GM08714 (cell line): ENCODE data around the gene NME8.

Experiments used
- H3K4me3 ChIP-seq: fragments of 200-500 bp; sonication (Bioruptor generic); 2 replicates; pipeline ENCODE4 v1.5.1; 2014; ENCODE audit warnings: mild to moderate bottlenecking, low read length, inconsistent platforms
- ZNF274 ChIP-seq: IDR thresholded peaks from 2 replicates; pipeline ENCODE4 v1.6.1; 2012; ENCODE audit warnings: mild to moderate bottlenecking, low read depth, low read length

Gene NME8

DNA sequence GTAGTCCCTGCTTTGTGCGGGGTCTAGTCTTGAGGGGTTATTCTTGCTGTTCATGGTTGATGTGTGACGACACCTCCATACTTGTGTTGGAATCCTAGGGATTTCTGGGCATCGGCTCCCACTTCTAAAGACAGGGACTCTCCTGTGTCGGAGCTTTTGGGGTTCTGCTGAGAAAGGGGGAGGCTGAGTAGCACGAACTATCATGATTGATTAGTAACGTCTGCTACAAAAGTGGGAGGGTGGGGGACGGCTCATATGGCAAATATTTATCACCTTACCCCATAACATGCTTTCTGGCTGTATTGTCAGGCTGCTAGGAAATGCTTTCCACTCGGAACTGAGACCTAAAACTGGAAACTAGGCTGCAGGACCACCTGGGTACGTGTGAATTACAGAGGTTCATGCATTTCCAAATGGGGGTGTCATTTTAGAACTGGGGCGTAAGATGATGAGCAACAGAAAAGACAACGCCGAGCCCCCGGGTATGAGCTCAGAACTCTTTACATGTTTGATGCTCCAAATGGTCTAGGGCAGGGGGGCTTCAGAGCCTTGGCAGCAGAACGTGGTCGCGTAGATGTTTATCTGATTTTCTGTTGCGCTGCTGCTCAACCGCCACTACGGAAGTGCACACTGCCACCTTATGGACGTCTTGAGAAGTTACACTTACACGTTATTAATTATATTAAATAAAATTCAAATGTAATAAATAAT, 15.1 kb upstream of the NME8 start:
- no peak for TF ChIP-seq ZNF274
- H3K4me3 ChIP-seq: peak overlapping the region; percentile 49; the same call in 1 of the 2 replicates

DNA sequence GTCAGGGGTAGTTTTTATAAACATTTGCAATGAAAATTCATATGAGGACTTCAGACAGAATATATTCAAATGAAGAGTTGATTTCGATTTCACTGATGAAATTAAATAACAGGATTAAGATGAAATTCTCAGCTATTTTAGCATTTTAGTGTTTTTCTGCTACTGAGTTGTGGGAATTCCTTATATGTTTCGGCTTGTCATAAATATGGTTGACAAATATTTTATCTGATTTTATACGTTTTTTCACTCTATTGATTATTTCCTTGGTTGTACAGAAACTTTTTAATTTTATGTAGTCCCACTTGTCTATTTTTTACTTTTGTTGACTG, 14.6 kb upstream of the NME8 start:
- no peak overlapping the region for H3K4me3 ChIP-seq

DNA sequence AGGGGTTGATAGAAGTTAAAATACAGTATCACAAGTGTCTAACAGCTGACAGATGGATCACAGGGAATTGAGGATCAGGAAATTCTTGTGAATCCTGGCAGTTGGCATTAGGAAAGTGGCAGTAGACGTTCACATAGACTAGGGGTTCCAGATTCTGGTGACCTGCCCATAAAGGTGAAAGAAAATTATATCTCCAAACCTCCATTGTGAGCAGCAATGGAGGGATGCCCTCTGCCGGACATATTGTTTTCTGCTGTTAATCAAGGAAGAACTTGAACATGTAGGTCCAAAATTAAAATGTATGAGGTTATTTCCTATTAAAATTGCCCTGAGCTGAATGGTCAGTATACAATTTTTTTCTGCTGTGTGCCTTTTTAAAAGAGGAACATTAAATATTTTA, 5.1 kb downstream of the NME8 start:
- no peak overlapping the region for H3K4me3 ChIP-seq

More for the DNA sequence above, 14.6 kb upstream of the NME8 start:
- TF ChIP-seq ZNF274: no peak

DNA sequence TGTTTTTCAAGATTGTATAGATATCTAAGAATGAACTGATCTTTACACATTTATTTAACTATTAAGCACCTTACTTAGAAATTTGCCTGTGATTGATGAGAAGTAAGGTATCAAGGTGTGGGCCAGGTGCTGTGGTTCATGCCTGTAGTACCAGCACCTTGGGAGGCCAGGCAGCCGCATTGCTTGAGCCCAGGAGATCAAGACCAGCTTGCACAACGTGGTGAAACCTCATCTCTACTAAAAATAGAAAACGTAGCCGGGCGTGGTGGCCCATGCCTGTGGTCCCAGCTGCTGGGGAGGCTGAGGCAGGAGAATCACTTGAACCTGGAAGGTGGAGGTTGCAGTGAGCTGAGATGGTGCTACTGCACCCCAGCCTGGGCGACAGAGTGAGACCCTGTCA, 33.7 kb downstream of the NME8 start:
- no peak for TF ChIP-seq ZNF274
- H3K4me3 ChIP-seq: no peak overlapping the region

More for the DNA sequence above, 5.1 kb downstream of the NME8 start:
- no peak for TF ChIP-seq ZNF274

DNA sequence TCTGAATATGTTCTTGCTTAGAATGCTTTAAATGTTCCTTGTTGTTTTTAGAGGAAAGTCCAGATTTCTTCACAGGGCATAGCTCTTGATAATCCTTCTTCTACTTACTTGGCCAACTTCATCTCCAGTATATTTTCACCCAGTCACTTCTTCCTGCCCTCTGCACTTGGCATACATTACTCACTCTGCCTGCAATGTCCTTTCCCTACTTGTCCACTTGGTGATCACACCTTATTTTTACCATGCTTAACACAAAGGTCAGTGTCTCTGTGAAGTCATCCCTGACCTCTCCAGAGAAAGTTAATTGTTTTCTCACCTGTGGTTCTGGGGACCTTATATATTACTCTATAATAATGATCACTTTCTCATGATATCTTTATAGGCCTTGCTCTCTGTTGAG, 45.0 kb downstream of the NME8 start:
- TF ChIP-seq ZNF274: no peak
- H3K4me3 ChIP-seq: no peak overlapping the region

DNA sequence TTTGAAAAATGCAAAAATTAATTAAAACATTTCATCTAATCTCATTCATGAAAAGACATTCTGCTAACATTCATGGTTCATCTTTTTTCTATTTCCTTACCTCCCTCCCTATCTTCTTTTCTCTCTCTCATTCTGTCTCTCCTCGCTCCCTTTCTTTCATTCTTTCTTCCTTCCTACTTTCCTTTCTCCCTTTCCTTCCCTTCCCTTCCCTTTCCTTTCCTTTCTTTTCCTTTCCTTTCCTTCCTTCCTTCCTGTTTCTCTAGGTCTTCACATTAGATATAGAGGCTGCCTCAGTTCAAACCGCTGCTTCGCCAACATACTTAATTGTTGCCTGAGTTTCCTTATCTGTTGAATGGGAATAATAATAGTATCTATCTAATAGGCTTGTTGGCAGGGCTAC, 46.3 kb downstream of the NME8 start:
- no peak for TF ChIP-seq ZNF274

DNA sequence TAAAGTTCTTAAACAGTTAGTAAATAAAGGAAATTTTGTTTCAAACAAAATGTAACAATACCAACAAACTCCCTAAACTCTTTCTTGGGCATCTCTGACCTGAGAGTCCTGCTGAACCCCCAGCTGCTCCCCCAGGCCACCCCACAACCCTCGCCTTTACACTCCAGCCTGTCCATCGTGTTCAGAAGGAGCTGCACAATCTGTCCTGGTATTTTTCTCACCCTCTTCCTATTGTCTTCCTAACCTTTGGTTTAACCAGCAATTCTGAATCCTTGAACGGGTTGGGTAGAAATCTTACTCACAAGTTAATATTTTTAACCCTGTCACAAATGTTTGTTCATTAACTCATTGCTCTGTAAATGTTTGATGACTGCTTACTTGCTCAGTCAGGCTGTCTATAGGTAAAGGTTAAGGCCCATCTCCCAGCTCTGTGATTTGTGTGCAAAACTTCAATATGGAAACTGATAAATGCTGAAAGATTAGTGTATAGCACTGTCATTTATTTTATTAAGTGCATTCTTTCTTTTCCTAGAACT, 51.4 kb downstream of the NME8 start:
- no peak overlapping the region for H3K4me3 ChIP-seq
- no peak for TF ChIP-seq ZNF274

More for the DNA sequence above, 46.3 kb downstream of the NME8 start:
- H3K4me3 ChIP-seq: no peak overlapping the region

DNA sequence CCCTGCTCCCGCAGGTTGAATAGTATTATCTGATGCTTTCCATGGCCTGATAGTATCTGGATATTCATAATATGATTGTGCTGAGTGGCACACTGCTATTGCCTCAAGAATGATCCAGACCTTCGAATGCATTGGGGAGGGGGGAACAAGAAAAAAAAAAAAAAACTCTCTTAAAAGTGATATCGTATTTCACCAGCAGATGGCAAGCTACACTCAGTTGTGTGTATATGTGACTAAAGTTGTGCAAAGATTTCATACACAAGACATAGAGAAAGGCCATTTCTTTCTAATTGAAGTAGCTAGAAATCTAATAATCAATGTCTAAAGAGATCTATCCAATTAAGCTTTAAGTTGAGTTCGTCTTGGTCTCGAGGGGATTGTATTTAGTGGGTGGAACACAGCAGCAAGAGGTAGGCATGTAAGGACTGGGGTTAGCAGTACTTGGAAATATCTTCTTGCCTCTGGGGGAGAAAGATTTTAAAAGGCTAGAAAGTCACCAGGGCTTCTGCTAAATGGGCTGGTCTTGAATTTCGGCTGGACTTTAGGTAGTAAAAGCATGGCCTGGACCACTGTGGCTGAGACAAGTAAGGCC, 52.9 kb downstream of the NME8 start:
- no peak for TF ChIP-seq ZNF274
- H3K4me3 ChIP-seq: no peak overlapping the region

DNA sequence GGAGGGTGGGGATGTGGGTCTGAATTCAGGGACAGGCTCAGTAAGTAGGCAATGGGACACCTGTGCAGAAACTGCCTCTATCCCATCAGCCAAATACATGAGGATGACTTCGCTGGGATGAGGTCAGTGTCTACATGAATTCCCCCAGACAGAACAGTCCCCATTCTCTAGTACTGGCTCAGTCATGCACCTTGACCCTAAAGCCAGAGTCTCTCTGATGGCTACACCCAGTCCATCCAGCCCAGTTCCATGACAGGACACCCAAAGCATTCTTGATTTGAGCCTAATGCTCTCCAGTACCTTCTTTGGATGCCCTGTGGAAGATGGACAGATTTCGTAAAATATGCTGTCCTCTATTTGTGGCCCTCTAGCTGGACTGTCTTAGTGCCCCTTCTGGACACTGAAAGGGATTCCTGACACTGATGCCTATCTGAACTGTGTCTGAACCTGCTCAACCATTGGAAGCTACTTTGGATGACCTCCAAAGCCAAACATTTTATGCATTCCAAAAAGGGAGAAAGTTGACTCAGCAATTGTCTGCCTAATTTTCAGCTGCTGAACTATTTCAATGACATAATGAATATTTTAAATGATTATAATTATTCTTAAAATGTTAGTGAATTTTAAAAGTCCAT, 53.6 kb downstream of the NME8 start:
- H3K4me3 ChIP-seq: no peak overlapping the region
- TF ChIP-seq ZNF274: no peak

DNA sequence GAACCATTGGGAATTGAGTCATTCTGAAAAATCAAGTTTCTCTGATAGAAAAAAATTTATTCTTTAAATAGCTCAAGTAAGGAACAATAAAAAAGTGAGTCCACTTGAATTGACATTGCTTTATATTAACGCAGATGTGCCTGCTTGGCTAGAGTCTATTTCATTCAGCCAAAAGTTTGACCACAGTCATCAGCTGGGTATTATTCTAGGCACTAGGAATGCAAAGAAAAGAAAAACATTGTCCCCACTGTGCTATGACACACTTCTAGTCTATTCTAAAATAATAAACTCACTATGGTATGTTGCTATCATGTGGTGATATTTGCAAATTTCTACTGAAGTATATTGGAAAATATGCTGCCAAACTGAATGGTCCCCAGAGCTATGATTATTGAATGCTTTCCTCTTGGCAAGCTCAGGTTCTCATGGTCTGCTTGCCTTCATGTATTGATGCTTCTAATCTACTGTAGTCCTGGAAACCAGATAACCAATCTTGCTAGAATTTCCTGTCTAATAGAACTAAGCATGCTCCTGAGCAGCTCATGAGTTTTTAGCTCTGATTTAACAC, 59.9 kb downstream of the NME8 start:
- TF ChIP-seq ZNF274: no peak
- no peak overlapping the region for H3K4me3 ChIP-seq

DNA sequence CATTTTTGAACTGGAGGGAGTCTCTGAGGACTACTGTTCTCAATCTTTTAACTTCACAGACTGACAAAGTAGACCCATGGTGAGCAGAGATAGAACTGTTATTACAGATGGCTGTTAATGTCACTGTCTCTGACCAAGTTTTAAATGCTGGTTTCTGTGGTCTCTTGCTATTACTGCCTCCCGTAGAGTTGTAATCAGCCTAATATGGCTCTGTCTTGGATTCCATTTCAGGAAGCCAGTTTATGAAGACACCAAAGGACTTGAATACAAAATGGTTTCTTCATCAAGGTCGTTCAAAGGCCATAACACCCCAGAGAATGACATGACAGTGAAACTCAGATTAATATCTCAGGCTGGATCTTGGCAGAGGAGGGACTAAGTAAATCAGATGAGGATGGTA, 64.4 kb downstream of the NME8 start:
- no peak for TF ChIP-seq ZNF274
- H3K4me3 ChIP-seq: no peak overlapping the region

DNA sequence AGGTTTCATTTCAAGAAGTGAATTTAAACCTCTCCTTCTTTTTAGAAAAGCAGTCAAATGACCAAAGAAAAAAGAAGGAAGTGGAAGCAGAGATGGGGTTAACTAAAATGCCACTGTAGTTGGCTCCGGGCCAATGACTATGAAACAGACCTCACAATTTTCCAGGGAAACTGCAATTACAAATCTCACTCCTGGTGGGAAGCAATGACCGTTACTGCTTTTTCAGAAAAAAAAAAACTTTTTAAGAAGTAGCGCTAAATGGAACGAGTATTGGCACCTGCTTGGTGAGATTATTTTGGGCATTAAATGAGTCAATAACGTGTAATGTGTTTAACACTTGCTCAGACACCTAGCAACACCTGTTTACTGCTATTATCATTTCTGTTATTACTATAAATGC, 67.0 kb downstream of the NME8 start:
- no peak overlapping the region for H3K4me3 ChIP-seq
- TF ChIP-seq ZNF274: no peak

DNA sequence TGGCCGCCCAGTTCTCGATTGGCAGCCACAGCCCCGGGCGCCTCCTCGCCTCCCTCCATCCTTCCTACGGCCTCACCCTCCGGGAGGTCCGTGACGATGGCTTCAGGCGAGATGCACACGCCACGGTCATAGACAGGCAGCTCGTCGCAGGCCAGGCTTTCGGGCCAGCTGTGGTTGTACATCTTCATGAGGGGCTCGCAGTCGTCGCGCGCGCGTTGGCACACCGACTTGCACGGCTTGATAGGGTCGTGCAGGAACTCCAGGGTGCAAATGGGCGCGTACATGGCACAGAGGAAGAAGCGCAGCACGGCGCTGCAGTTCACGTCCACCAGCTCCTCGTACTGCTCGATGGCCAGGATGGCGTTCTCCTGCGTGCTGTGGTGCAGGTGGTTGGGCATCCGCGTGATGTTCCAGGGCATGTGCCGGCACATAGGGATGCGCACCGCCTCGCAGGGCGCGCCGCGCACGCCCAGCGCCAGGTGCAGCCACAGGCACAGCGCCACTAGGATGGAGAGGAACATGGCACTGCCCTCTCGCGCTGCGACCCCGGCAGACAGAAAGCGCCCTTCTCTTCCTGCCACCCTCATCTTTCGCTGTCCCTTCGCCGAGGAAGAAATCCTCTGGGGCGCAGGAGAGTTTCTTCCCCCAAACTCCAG, 67.7 kb downstream of the NME8 start:
- no peak for TF ChIP-seq ZNF274
- peak overlapping the region; percentile 40; the same call in 1 of the 2 replicates for H3K4me3 ChIP-seq
